Body of pancreas (tissue), 4 donors: ENCODE data around the gene LHX3.

Experiments used
- POLR2A ChIP-seq, 3 donors: fragments of 450-650 bp; IDR thresholded peaks; one replicate each; pipeline ENCODE4 v1.6.1; 2016; ENCODE audit warnings: antibody characterized with exemption in 3 of 3, mild to moderate bottlenecking in 2 of 3
- TF ChIP-seq, protein P1 (sequence below), 7 experiments: fragments of 450-650 bp in 4 of 7; fragments of 200-600 bp in 3 of 7; sonication (generic) in 3 of 7; IDR thresholded peaks; one replicate each; pipeline ENCODE4 v1.5.1; 2016 to 2019; ENCODE audit warnings: antibody characterized with exemption in 7 of 7

DNA sequence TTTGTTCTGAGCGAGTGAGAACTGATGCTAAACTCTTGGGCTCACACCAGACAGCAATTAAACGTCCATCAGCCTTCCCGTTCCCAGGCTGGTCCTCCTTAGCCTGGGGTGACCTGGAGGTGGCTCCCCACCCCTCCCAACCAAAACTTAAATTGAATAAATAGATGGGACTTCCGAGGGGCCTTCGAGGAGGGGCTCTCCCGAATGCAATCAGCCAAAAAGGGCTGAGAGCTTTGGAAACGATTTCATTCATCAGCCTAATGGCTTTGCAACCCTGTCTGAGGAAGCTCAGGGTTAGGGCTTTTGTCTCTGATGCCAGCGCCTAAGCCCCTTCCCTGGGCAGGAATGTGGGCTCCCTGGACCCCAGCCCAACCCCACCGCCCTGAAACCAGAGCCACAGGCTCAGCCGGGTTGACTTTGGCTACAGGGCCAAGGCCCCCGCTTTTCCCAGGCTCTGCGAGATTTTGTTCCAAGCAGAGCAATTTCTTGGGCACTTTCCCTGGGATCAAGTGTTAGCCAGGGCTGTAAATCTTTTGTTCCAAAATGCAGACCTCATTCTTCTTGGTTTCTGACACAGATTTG is 29.2 kb downstream of the LHX3 start:
- TF ChIP-seq, protein P1, sequence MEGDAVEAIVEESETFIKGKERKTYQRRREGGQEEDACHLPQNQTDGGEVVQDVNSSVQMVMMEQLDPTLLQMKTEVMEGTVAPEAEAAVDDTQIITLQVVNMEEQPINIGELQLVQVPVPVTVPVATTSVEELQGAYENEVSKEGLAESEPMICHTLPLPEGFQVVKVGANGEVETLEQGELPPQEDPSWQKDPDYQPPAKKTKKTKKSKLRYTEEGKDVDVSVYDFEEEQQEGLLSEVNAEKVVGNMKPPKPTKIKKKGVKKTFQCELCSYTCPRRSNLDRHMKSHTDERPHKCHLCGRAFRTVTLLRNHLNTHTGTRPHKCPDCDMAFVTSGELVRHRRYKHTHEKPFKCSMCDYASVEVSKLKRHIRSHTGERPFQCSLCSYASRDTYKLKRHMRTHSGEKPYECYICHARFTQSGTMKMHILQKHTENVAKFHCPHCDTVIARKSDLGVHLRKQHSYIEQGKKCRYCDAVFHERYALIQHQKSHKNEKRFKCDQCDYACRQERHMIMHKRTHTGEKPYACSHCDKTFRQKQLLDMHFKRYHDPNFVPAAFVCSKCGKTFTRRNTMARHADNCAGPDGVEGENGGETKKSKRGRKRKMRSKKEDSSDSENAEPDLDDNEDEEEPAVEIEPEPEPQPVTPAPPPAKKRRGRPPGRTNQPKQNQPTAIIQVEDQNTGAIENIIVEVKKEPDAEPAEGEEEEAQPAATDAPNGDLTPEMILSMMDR (IDR thresholded peaks at IDR 0.05), result no peak
- no peak for TF ChIP-seq POLR2A (IDR thresholded peaks at IDR 0.05)
